GM20000 (cell line): ENCODE data around the gene GREM2.

ENCODE experiments used
- DNase-seq: peaks from one replicate; pipeline ENCODE4 v3.0.0; 2012; ENCODE audit warnings: low spot score
- CTCF ChIP-seq: IDR thresholded peaks from 2 replicates; pipeline ENCODE4 v1.5.1; 2012; ENCODE audit warnings: mild to moderate bottlenecking, control low read depth; ENCODE audit errors: extremely low read depth, missing control alignments

The GREM2 gene

GRCh38 chr1:240478536-240478935 lies 133.4 kb downstream of the GREM2 start:
- no peak for DNase-seq
- TF ChIP-seq CTCF, result no peak

GRCh38 chr1:240475832-240476231 lies 136.1 kb downstream of the GREM2 start:
- DNase-seq, result no peak
- TF ChIP-seq CTCF, result no peak

GRCh38 chr1:240474133-240474614 lies 137.8 kb downstream of the GREM2 start:
- TF ChIP-seq CTCF, result no peak
- no peak for DNase-seq

GRCh38 chr1:240468656-240469055 lies 143.3 kb downstream of the GREM2 start:
- no peak for TF ChIP-seq CTCF
- DNase-seq, result no peak

GRCh38 chr1:240467895-240468294 lies 144.1 kb downstream of the GREM2 start:
- DNase-seq, result no peak
- TF ChIP-seq CTCF, result no peak

GRCh38 chr1:240466509-240466908 lies 145.4 kb downstream of the GREM2 start:
- no peak for TF ChIP-seq CTCF
- DNase-seq, result no peak

GRCh38 chr1:240465531-240465940 lies 146.4 kb downstream of the GREM2 start:
- TF ChIP-seq CTCF, result no peak
- DNase-seq, result no peak

GRCh38 chr1:240464099-240464498 lies 147.9 kb downstream of the GREM2 start:
- no peak for DNase-seq
- TF ChIP-seq CTCF, result no peak
